HL-60 (cell line): ENCODE data around the gene TSHZ3.

Experiments used
- DNase-seq, 2 experiments: peaks; one replicate each; pipeline ENCODE4 v3.0.0-alpha.2; 2010 to 2020; ENCODE audit warnings: low read depth in 1 of 2, low spot score in 1 of 2
- H3K27ac ChIP-seq: fragments of 250-450 bp; sonication (Bioruptor Pico); replicated peaks from 2 replicates; pipeline ENCODE4 v1.5.1; 2020; ENCODE audit warnings: mild to moderate bottlenecking, moderate library complexity
- H3K27me3 ChIP-seq: fragments of 250-450 bp; sonication (Bioruptor Pico); 2 replicates; pipeline ENCODE4 v1.5.1; 2021; ENCODE audit warnings: mild to moderate bottlenecking, moderate library complexity; ENCODE audit not compliant: insufficient read depth, poor library complexity, severe bottlenecking
- H3K4me3 ChIP-seq: replicated peaks from 2 replicates; pipeline ENCODE4 v1.5.1; 2011; ENCODE audit warnings: mild to moderate bottlenecking, control low read depth, low read length; ENCODE audit not compliant: insufficient read depth
- CTCF ChIP-seq: IDR thresholded peaks from one replicate; pipeline ENCODE4 v1.5.1; 2011; ENCODE audit warnings: low read length, control low read depth, inconsistent platforms; ENCODE audit not compliant: insufficient read depth
- GABPA ChIP-seq: IDR thresholded peaks from 2 replicates; pipeline ENCODE4 v1.6.1; 2012; ENCODE audit warnings: low read depth
- POLR2AphosphoS5 ChIP-seq: IDR thresholded peaks from 2 replicates; pipeline ENCODE4 v1.6.1; 2012; ENCODE audit warnings: low read depth
- REST ChIP-seq: IDR thresholded peaks from 2 replicates; pipeline ENCODE4 v1.6.1; 2012; ENCODE audit warnings: low read depth; ENCODE audit not compliant: insufficient replicate concordance
- SPI1 ChIP-seq: IDR thresholded peaks from 2 replicates; pipeline ENCODE4 v1.6.1; 2012; ENCODE audit warnings: low read depth, mild to moderate bottlenecking, borderline replicate concordance

Gene TSHZ3

GRCh38 chr19:31348481-31349159, 616 bp downstream of the TSHZ3 start:
- Histone ChIP-seq H3K27ac (peak overlapping the region; percentile 58), H3K27me3 (peaks cover 21% of the 10 kb centered on the region), H3K4me3 (peak overlapping the region; percentile 86)
- DNase-seq, result peak in 1 of 2 experiments; percentile 3
- TF ChIP-seq CTCF, result no peak
- TF ChIP-seq SPI1, result no peak
- TF ChIP-seq POLR2AphosphoS5, result no peak
- no peak for TF ChIP-seq REST
- TF ChIP-seq GABPA, result no peak

GRCh38 chr19:31347828-31348392, 1.3 kb downstream of the TSHZ3 start:
- Histone ChIP-seq H3K27ac (no peak overlapping the region), H3K27me3 (peaks cover 15% of the 10 kb centered on the region), H3K4me3 (peak overlapping the region; percentile 86)
- TF ChIP-seq POLR2AphosphoS5 (no peak), CTCF (no peak), GABPA (no peak), SPI1 (no peak), REST (no peak)
- DNase-seq, result no peak

- DNase-seq, result no peak
- H3K27ac ChIP-seq, result no peak overlapping the region
- no peak for TF ChIP-seq POLR2AphosphoS5
- H3K27me3 ChIP-seq, result peaks cover 9% of the 10 kb centered on the region
- H3K4me3 ChIP-seq, result no peak overlapping the region; the same call in 1 of the 2 replicates
Observed at GRCh38 chr19:31347354-31347753, 1.9 kb downstream of the TSHZ3 start.

GRCh38 chr19:31346184-31347059, 2.8 kb downstream of the TSHZ3 start:
- Histone ChIP-seq H3K4me3 (no peak overlapping the region), H3K27me3 (no peaks in the 10 kb centered on the region), H3K27ac (no peak overlapping the region)
- no peak for DNase-seq
- no peak for TF ChIP-seq GABPA
- TF ChIP-seq REST, result no peak
- no peak for TF ChIP-seq POLR2AphosphoS5
- TF ChIP-seq SPI1, result no peak
- no peak for TF ChIP-seq CTCF
